Measurements from ENCODE around the gene SLC9A3.

SLC9A3 gene

DNA sequence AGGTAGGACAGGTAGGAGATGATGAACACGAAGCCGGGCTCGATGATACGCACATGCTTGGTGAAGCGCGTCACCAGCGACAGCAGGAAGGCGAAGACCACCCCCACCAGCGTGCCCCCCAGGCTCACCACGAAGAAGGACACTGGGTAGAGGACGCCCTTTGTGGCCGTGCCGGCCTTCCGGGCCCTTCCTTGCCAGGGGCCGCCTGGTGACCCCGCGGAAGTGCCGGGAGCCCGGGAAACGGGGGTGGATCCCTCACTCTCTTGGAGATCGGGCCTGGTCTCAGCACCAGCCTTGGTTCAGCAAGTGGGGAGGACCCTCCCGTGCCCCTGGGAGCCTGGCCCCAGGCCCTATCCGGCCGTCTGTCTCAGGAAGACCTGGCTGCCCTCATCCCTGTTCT is 39.7 kb downstream of the SLC9A3 start:
- intact Hi-C loops (cut with micrococcal nuclease) = loop anchor here (10.0 kb wide), 1 partner anchor 120 kb away; no protein-coding TSS in a partner anchor
- peaks cover 79% of the 10 kb centered on the region for H3K27me3 Mint-ChIP-seq
- H3K9me3 Mint-ChIP-seq = no peaks in the 10 kb centered on the region
- no peaks in the 10 kb centered on the region for H3K36me3 Mint-ChIP-seq (ENCODE audit: low read depth)
- H3K4me3 Mint-ChIP-seq = no peak overlapping the region
- no peak overlapping the region for H3K27ac Mint-ChIP-seq
- peaks cover 20% of the 10 kb centered on the region for H3K4me1 Mint-ChIP-seq (ENCODE audit: low read depth)

DNA sequence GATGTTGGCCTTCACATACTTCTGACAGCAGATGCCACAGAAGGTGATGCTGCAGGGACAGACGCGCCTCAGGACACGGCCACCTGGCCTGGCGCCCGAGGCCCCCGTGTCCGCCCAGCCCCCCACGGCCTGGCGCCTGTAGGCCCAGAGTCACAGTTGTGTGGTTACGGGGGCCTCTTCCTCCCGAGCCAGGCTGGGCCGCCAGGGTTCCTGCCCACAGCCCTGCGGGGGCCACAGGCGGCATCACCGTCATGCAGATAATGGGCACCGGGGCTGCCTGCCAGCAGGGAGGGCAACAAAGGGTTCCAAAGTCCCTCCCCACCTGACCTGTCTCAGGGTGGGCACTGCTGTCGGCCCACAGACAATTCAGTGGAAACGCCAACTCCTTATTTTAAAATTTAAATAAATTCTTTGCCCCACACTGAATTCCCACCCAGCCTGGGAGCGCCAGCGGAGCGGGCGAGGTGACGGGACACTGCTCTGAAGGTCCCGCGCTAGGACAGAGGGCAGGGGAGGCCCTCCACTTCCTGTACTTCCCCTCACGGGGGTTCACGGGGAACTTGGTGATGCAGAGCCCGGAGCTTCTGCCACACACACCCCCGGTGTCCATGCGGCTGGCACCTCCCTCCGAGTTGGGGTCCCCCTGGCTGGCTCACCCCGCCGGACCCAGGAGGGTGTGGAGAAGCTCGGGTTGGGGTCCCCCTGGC is 40.7 kb downstream of the SLC9A3 start:
- no peak overlapping the region for H3K4me3 Mint-ChIP-seq
- intact Hi-C loops (cut with micrococcal nuclease) = loop anchor here (10.0 kb wide), 1 partner anchor 121 kb away; no protein-coding TSS in a partner anchor
- no peak overlapping the region for H3K27ac Mint-ChIP-seq
- peaks cover 81% of the 10 kb centered on the region for H3K27me3 Mint-ChIP-seq
- no peaks in the 10 kb centered on the region for H3K36me3 Mint-ChIP-seq (ENCODE audit: low read depth)
- peaks cover 20% of the 10 kb centered on the region for H3K4me1 Mint-ChIP-seq (ENCODE audit: low read depth)
- no peaks in the 10 kb centered on the region for H3K9me3 Mint-ChIP-seq

DNA sequence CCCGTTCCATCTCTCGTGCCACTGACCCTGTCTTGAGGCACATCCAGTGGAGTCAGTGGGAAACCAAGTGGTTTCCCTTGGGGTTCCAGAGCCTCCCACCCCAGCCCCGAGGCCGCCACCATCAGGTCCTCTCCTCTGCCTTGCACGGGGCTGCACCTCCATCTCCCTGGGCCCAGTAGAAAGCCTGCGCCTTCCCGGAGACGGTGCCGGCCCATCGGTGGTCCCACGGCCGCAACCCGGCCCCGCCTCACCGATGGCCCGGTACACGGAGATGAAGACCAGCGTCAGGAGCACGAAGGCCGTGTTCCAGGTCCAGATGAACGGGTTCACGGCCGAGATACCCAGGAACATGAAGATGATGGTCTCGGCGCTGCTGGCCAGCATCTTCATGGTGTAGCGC is 41.2 kb downstream of the SLC9A3 start:
- Mint-ChIP-seq H3K27me3 (peaks cover 77% of the 10 kb centered on the region), H3K27ac (no peak overlapping the region), H3K36me3 (ENCODE audit: low read depth) (no peaks in the 10 kb centered on the region), H3K4me1 (ENCODE audit: low read depth) (peaks cover 20% of the 10 kb centered on the region), H3K4me3 (no peak overlapping the region), H3K9me3 (no peaks in the 10 kb centered on the region)
- intact Hi-C loops (cut with micrococcal nuclease) = loop anchor here (10.0 kb wide), 1 partner anchor 122 kb away; no protein-coding TSS in a partner anchor

DNA sequence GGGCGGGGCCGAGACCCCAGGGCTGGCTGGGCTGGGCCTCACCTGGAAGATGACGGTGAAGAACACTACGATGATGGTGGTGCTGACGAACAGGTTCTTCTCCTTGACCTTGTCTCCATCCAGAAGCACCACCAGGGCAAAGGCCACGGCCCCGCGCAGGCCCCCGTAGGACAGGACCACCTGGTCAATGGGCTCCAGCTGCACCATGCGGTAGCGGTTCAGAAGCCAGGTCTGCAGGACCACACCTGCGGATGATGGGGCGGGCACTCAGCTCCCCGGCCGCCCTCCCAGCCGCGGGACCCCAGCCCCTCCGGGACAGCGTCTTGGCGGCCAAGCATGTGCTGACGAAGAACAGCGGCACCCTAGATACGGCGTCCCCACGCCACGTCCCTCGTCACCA is 41.7 kb downstream of the SLC9A3 start:
- H3K4me3 Mint-ChIP-seq = no peak overlapping the region
- H3K36me3 Mint-ChIP-seq (ENCODE audit: low read depth) = no peaks in the 10 kb centered on the region
- peaks cover 20% of the 10 kb centered on the region for H3K4me1 Mint-ChIP-seq (ENCODE audit: low read depth)
- intact Hi-C loops (cut with micrococcal nuclease) = loop anchor here (10.0 kb wide), 1 partner anchor 122 kb away; no protein-coding TSS in a partner anchor
- H3K9me3 Mint-ChIP-seq = no peaks in the 10 kb centered on the region
- peaks cover 78% of the 10 kb centered on the region for H3K27me3 Mint-ChIP-seq
- no peak overlapping the region for H3K27ac Mint-ChIP-seq

DNA sequence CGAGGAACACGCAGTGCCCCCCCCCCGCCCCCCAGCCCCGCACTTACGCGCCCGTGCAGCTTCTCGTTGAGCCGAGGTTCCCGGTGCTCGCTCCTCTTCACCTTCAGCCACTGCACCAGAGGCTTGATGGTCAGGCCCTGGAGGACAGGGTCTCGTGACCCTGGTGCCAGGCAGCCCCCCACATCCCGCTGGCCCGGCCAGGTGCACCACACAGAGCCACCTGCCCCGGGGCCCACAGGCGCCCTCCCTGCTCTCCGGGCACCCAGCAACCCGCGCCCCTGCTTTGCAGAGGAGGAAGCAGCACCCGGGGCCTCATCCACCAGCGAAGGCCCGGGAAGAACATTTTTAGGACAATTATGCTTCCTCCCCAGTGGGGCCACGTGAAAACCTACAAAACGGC is 42.2 kb downstream of the SLC9A3 start:
- intact Hi-C loops (cut with micrococcal nuclease) = loop anchor here (10.0 kb wide), 1 partner anchor 123 kb away; no protein-coding TSS in a partner anchor
- no peaks in the 10 kb centered on the region for H3K36me3 Mint-ChIP-seq (ENCODE audit: low read depth)
- H3K27me3 Mint-ChIP-seq = peaks cover 81% of the 10 kb centered on the region
- H3K4me1 Mint-ChIP-seq (ENCODE audit: low read depth) = peaks cover 20% of the 10 kb centered on the region
- H3K27ac Mint-ChIP-seq = no peak overlapping the region
- no peak overlapping the region for H3K4me3 Mint-ChIP-seq
- no peaks in the 10 kb centered on the region for H3K9me3 Mint-ChIP-seq

DNA sequence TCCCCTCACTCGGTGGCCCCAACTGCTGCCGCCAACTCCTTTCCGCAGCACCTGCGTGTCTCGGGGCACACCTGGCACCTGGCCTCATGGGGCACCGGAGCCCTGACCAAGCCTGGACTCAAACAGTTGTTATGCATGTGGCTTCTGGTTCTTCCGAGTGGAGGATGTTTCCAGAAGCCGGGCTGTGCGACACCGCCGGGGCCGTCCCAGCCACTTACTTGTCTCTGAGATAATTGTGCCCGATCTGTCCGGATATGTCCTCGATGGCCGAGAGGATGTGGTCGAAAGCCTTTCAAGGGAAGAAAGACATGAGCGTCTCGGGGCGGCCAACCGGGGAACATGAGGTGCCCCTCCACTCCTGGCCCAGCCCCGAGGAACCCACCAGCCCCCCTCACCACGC is 42.9 kb downstream of the SLC9A3 start:
- Mint-ChIP-seq H3K27me3 (peaks cover 86% of the 10 kb centered on the region), H3K36me3 (ENCODE audit: low read depth) (no peaks in the 10 kb centered on the region), H3K27ac (no peak overlapping the region), H3K4me3 (no peak overlapping the region), H3K9me3 (no peaks in the 10 kb centered on the region), H3K4me1 (ENCODE audit: low read depth) (peaks cover 16% of the 10 kb centered on the region)
- intact Hi-C loops (cut with micrococcal nuclease) = loop anchor here (10.0 kb wide), 1 partner anchor 123 kb away; no protein-coding TSS in a partner anchor

DNA sequence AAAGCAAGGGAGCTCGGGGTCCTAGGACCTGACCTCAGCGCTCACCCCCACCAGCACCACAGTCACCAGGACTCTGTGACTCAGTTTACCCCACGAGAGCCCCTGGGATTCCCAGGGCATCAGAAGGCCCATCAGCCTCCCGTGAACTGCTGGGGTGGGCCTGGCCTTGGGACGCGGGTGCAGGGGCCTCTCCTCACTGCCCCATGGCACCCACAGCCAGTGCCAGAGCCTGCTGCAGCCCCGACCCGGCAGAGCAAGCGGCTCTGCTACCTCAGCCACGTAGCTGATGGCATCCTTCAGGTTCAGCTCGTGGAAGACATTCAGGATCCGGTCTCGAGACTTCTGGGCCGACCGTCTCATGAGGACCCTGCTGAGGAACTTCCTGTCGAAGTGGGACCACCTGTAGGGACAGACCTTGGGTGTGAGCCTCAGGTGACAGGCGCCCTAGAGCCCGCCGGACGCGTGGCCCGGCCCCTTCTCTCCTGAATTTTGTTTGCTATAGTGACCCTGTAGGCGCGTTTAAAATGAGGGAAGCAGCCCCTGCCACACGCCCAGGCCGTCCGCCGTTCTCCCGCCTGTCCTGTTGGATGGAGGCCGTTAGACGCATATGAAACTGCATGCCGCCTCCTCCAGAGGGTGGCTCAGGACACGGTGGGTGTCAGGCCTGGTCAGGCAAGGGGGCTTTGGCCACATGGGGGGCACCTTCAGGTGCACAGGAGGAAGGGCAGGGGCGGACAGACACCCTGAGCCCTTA is 44.5 kb downstream of the SLC9A3 start:
- intact Hi-C loops (cut with micrococcal nuclease) = loop anchor here (10.0 kb wide), 1 partner anchor 125 kb away; no protein-coding TSS in a partner anchor
- Mint-ChIP-seq H3K4me1 (ENCODE audit: low read depth) (peaks cover 10% of the 10 kb centered on the region), H3K27me3 (peaks cover 89% of the 10 kb centered on the region)

DNA sequence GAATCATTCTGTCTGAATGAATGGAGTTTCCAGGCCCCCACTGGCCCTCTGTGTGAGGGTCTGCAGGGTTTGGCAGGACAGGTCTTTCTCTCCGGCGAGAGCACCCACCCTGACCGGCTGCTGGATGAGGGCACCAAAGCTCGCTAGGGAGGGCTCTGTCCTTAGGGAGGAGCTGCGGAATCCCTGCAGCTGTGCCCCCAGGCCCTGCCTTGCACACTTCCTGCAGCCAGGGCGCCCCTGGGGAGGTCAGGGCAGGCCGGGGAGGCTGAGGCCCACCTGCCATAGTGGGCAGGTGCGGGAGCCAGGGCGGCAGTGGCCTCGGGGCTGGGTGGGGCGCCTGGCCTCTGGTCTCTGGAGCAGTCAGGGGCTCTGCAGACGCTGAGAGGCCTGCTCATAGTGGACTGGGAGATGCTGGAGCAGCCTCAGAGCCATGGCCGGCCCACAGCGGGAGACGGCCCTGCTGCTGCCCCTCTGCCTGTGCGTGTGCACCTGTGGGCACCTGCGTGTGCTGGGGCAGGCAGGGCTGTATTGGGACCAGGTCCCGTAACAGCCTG is 45.2 kb downstream of the SLC9A3 start:
- Mint-ChIP-seq H3K4me3 (no peak overlapping the region), H3K4me1 (ENCODE audit: low read depth) (peaks cover 14% of the 10 kb centered on the region), H3K27ac (no peak overlapping the region), H3K9me3 (no peaks in the 10 kb centered on the region), H3K36me3 (ENCODE audit: low read depth) (no peaks in the 10 kb centered on the region), H3K27me3 (peaks cover 88% of the 10 kb centered on the region)
- intact Hi-C loops (cut with micrococcal nuclease) = no loop called here

More for the DNA sequence above, 44.5 kb downstream of the SLC9A3 start:
- Mint-ChIP-seq H3K9me3 (no peaks in the 10 kb centered on the region), H3K4me3 (no peak overlapping the region), H3K27ac (no peak overlapping the region), H3K36me3 (ENCODE audit: low read depth) (no peaks in the 10 kb centered on the region)

DNA sequence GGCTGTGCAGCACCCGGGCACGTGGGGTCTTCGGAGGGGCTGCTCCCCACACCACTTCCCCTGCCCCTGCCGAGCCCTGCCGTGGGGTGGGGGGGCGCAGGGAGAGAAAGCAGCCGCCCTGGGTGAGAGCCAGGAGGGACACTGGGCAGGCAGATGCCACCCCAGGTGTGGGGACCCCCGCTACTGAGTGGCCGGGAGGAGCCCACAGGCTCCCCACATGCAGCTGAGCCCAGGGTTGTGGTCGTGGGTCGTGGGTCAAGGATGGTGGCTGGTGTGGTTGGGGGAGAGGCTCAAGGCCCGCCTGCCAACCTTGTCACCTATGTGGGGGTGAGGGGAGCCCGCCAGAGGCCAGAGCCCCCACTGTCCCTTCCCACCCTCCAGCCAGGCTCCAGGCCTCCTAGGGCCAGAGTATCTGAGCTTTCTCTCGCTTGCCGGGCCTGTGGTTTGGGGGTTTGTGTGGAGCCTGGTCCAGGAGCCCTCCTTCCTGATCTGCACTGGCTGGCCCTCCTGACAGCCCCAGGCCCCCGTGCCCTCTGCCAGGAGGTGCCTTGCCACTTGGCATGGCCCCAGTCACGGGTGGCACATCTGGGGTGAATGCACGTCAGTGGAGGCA is 45.8 kb downstream of the SLC9A3 start:
- intact Hi-C loops (cut with micrococcal nuclease) = no loop called here
- Mint-ChIP-seq H3K36me3 (ENCODE audit: low read depth) (no peaks in the 10 kb centered on the region), H3K27me3 (peaks cover 88% of the 10 kb centered on the region), H3K27ac (no peak overlapping the region), H3K9me3 (no peaks in the 10 kb centered on the region), H3K4me1 (ENCODE audit: low read depth) (peaks cover 19% of the 10 kb centered on the region), H3K4me3 (no peak overlapping the region)

DNA sequence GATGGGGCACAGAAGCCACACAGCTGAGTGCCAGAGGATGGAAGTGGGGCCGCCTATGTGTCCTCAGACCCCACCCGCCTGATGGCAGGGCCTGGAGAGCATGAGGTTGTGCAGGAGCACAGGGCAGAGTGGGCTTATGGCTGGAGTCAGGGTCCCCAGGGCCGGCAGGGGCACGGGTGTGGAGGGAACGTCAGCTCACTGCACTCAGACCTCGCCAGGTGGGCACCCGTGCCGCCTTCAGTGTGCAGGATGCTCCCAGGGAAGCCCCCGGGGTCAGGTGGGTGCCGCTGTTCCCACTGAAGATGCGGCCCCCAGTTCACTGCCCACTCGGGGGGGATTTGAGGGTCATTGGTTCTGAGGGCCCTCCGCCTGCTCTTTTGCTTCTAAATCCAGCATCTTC is 46.4 kb downstream of the SLC9A3 start:
- intact Hi-C loops (cut with micrococcal nuclease) = no loop called here
- H3K9me3 Mint-ChIP-seq = no peaks in the 10 kb centered on the region
- no peak overlapping the region for H3K4me3 Mint-ChIP-seq
- peaks cover 19% of the 10 kb centered on the region for H3K4me1 Mint-ChIP-seq (ENCODE audit: low read depth)
- H3K27me3 Mint-ChIP-seq = peaks cover 82% of the 10 kb centered on the region
- H3K27ac Mint-ChIP-seq = no peak overlapping the region
- H3K36me3 Mint-ChIP-seq (ENCODE audit: low read depth) = no peaks in the 10 kb centered on the region

DNA sequence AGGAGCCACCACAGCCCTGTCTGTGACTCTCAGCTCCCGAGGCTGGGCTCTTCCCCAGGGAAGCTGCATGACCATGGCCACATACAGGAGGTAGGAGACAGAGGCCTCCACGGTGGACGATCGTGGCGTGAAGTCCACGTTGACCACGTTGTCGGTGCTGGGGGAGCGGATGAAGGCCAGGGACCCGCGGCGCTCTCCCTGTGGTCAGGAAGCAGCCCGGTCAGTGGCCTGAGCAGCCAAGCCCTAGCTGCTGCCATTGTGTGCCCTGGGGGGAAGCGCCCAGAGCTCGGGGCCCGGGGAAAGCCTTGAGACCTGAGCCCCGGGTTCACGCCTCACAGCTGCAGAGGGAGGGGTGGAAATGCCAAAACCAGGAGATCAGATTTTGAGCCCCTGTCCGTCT is 47.0 kb downstream of the SLC9A3 start:
- Mint-ChIP-seq H3K36me3 (ENCODE audit: low read depth) (no peaks in the 10 kb centered on the region), H3K4me1 (ENCODE audit: low read depth) (peaks cover 20% of the 10 kb centered on the region), H3K4me3 (no peak overlapping the region), H3K27me3 (peaks cover 76% of the 10 kb centered on the region), H3K9me3 (no peaks in the 10 kb centered on the region), H3K27ac (no peak overlapping the region)
- intact Hi-C loops (cut with micrococcal nuclease) = no loop called here

DNA sequence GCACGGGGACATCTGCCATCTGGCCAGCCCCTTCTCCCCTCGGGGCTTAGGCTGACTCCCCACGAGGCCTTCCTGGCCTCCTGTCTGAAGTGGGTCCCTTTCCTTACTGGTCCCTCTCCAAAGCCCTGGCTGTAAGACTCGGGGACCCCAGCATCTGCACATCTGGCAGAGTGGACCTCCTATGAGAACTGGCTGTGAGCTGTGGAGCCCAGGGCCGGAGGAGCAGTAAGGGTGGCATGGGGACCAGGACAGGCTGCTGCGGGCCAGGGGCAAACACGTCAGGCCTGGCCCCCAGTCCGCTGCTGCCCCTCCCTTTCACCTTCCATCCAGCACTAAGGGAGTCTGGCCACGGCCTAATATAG is 47.5 kb downstream of the SLC9A3 start:
- Mint-ChIP-seq H3K4me3 (no peak overlapping the region), H3K36me3 (ENCODE audit: low read depth) (no peaks in the 10 kb centered on the region), H3K27ac (no peak overlapping the region), H3K27me3 (peaks cover 73% of the 10 kb centered on the region), H3K9me3 (no peaks in the 10 kb centered on the region), H3K4me1 (ENCODE audit: low read depth) (peaks cover 24% of the 10 kb centered on the region)
- intact Hi-C loops (cut with micrococcal nuclease) = no loop called here

DNA sequence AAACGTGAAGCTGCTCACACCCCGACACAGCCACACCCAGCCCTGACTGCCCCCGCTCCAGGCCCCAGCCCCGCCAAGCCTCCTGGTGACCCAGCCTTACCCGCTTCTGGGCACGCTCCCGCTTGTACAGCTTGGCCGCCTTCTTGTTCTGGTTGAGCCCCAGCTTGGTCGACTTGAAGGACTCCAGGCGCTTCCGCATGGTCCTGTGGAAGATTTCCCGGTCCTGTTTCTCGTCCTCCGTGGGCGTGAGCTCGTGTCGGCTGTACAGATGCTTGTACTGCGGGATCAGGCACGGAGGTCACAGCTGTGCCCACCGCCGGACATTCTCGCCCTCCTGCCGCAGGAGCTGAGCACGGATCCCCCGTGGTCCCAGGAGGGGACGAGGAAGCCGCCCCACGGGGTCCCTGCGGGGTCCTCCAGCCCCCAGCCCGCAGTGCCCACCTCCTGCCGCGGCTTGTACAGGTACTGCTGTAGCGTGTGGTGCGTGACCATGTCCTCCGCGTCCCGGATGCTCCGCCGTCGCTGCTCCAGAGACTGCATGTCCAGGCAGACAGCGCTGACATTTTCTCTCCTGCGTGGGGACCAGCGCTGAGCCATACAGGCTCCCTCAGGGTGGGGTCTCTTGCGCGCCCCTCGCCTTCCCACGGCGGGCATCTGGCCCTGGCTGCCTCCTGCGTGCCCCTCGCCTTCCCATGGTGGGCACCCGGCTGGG is 48.0 kb downstream of the SLC9A3 start:
- H3K27ac Mint-ChIP-seq = no peak overlapping the region
- H3K4me3 Mint-ChIP-seq = no peak overlapping the region
- H3K4me1 Mint-ChIP-seq (ENCODE audit: low read depth) = peaks cover 29% of the 10 kb centered on the region
- intact Hi-C loops (cut with micrococcal nuclease) = no loop called here
- no peaks in the 10 kb centered on the region for H3K9me3 Mint-ChIP-seq
- peaks cover 69% of the 10 kb centered on the region for H3K27me3 Mint-ChIP-seq
- peaks cover under 1% of the 10 kb centered on the region for H3K36me3 Mint-ChIP-seq (ENCODE audit: low read depth)

Data from dendritic cell treated with granulocyte-macrophage colony-stimulating factor and Interleukin-4, amounts not matched to agents 40 ng/mL and 50 ng/mL, for 4 days (primary cell).